H1 (cell line): ENCODE measurements around the gene UVRAG. TPM values are rescaled to one million over a fixed set of nuclear protein-coding genes. Genes with fewer than 3 reads are reported as not detected.

Experiments
- CTCF ChIA-PET: fragments of 300-600 bp; sonication (Branson Sonifier 250); formaldehyde crosslinking; loops from one replicate; lab custom pipeline; 2021; ENCODE audit not compliant: partially characterized antibody; lab: Charles Lee
- POLR2A ChIA-PET: fragments of 300-600 bp; sonication (Branson Sonifier 250); formaldehyde crosslinking; loops from one replicate; lab custom pipeline; 2021; ENCODE audit warnings: inconsistent platforms; ENCODE audit not compliant: partially characterized antibody; lab: Charles Lee
- DNase-seq, 2 experiments: peaks; one replicate each; pipeline versions ENCODE4 v3.0.0 to v3.0.0-alpha.2; 2010 to 2022; ENCODE audit warnings: low spot score in 2 of 2, low read depth in 1 of 2, mixed read lengths in 1 of 2
- FAIRE-seq: peaks from 2 replicates; lab custom pipeline; 2011; peaks lifted over from hg19 to GRCh38; lab: Jason Lieb, UNC
- H2AFZ ChIP-seq: 2 replicates; pipeline ENCODE4 v1.8.1; 2012; ENCODE audit warnings: low read length, inconsistent platforms
- H2AK5ac ChIP-seq: 2 replicates; pipeline ENCODE4 v1.6.1; 2013; ENCODE audit warnings: low read depth, low read length
- H2BK120ac ChIP-seq: replicated peaks from 2 replicates; pipeline ENCODE3; 2013; ENCODE audit warnings: low read depth, low read length, inconsistent platforms
- H2BK12ac ChIP-seq: 2 replicates; pipeline ENCODE4 v1.6.1; 2013; ENCODE audit warnings: low read depth, low read length
- H2BK15ac ChIP-seq: 2 replicates; pipeline ENCODE4 v1.6.1; 2013; ENCODE audit warnings: low read length
- H2BK20ac ChIP-seq: 2 replicates; pipeline ENCODE4 v1.6.1; 2013; ENCODE audit warnings: low read length
- H2BK5ac ChIP-seq: 2 replicates; pipeline ENCODE4 v1.6.1; 2013; ENCODE audit warnings: low read depth, low read length
- H3K14ac ChIP-seq: 2 replicates; pipeline ENCODE4 v1.6.1; 2013; ENCODE audit warnings: inconsistent platforms; ENCODE audit not compliant: insufficient read length
- H3K18ac ChIP-seq: 2 replicates; pipeline ENCODE4 v1.6.1; 2013; ENCODE audit warnings: low read length; ENCODE audit errors: extremely low read depth
- H3K23ac ChIP-seq: 2 replicates; pipeline ENCODE4 v1.6.1; 2013; ENCODE audit warnings: inconsistent platforms; ENCODE audit not compliant: insufficient read length
- H3K23me2 ChIP-seq: 2 replicates; pipeline ENCODE4 v1.6.1; 2013; ENCODE audit warnings: low read depth, low read length
- H3K27ac ChIP-seq: 2 replicates; pipeline ENCODE4 v1.6.1; 2011; ENCODE audit warnings: low read depth, low read length, inconsistent platforms
- H3K27me3 ChIP-seq, 4 experiments: replicated peaks in 1 of 4; 1 replicate in 1 of 4; 2 replicates in 3 of 4; pipeline versions ENCODE4 v1.6.1 to v1.8.1; 2011 to 2013; ENCODE audit warnings: low read length in 3 of 4, mild to moderate bottlenecking in 3 of 4, inconsistent platforms in 2 of 4, mixed read lengths in 2 of 4, moderate library complexity in 1 of 4; ENCODE audit not compliant: control insufficient read depth in 3 of 4, insufficient read depth in 3 of 4; ENCODE audit errors: extremely low read depth in 1 of 4
- H3K36me3 ChIP-seq, 4 experiments: 2 replicates each; pipeline versions ENCODE4 v1.6.1 to v1.8.1; 2011 to 2013; ENCODE audit warnings: mild to moderate bottlenecking in 4 of 4, low read length in 3 of 4, moderate library complexity in 2 of 4, control low read depth in 1 of 4, inconsistent platforms in 1 of 4; ENCODE audit not compliant: insufficient read depth in 4 of 4, control insufficient read depth in 2 of 4
- H3K4ac ChIP-seq: replicated peaks from 2 replicates; pipeline ENCODE3; 2013; ENCODE audit warnings: low read length, low read depth, mixed read lengths, inconsistent platforms; ENCODE audit not compliant: insufficient read length
- H3K4me1 ChIP-seq, 4 experiments: replicated peaks in 1 of 4; 1 replicate in 1 of 4; 2 replicates in 3 of 4; pipeline versions ENCODE4 v1.6.1 to v1.8.1; 2011 to 2013; ENCODE audit warnings: low read length in 3 of 4, inconsistent platforms in 2 of 4, mixed read lengths in 1 of 4; ENCODE audit not compliant: insufficient read depth in 4 of 4, control insufficient read depth in 3 of 4
- H3K4me2 ChIP-seq, 2 experiments: 2 replicates each; pipeline versions ENCODE4 v1.6.1 to v1.8.1; 2011 to 2013; ENCODE audit warnings: low read depth in 2 of 2, low read length in 2 of 2, control low read depth in 1 of 2, inconsistent platforms in 1 of 2, mild to moderate bottlenecking in 1 of 2; ENCODE audit not compliant: insufficient read depth in 1 of 2
- H3K4me3 ChIP-seq, 4 experiments: fragments of 200-600, 300-600 bp in 1 of 4; sonication (generic), shearing (Covaris generic), sonication (Bioruptor Twin) in 1 of 4; 2 replicates each; pipeline versions ENCODE4 v1.5.1 to v1.8.1; 2011 to 2016; ENCODE audit warnings: low read length in 4 of 4, low read depth in 3 of 4, control low read depth in 2 of 4, inconsistent platforms in 2 of 4, mild to moderate bottlenecking in 2 of 4, mixed read lengths in 1 of 4, moderate library complexity in 1 of 4; ENCODE audit not compliant: insufficient read depth in 2 of 4; ENCODE audit errors: extremely low read depth in 1 of 4
- H3K56ac ChIP-seq: replicated peaks from 2 replicates; pipeline ENCODE3; 2013; ENCODE audit warnings: low read depth, mild to moderate bottlenecking, mixed read lengths, low read length, inconsistent platforms; ENCODE audit not compliant: insufficient read length
- H3K79me1 ChIP-seq: 2 replicates; pipeline ENCODE4 v1.6.1; 2013; ENCODE audit warnings: low read depth, low read length, control low read depth
- H3K79me2 ChIP-seq, 2 experiments: 2 replicates each; pipeline versions ENCODE4 v1.6.1 to v1.8.1; 2012 to 2013; ENCODE audit warnings: low read length in 2 of 2, mild to moderate bottlenecking in 2 of 2, inconsistent platforms in 1 of 2; ENCODE audit not compliant: insufficient read depth in 2 of 2, control insufficient read depth in 1 of 2
- H3K9ac ChIP-seq, 4 experiments: replicated peaks in 1 of 4; 1 replicate in 1 of 4; 2 replicates in 3 of 4; pipeline versions ENCODE4 v1.6.1 to v1.8.1; 2011 to 2013; ENCODE audit warnings: low read depth in 3 of 4, low read length in 3 of 4, control low read depth in 2 of 4, mild to moderate bottlenecking in 2 of 4, moderate library complexity in 2 of 4, inconsistent platforms in 1 of 4; ENCODE audit errors: extremely low read depth in 1 of 4
- H3K9me3 ChIP-seq, 2 experiments: 2 replicates each; pipeline versions ENCODE4 v1.6.1 to v1.8.1; 2012 to 2013; ENCODE audit warnings: mild to moderate bottlenecking in 2 of 2, moderate library complexity in 2 of 2, control low read depth in 1 of 2, inconsistent platforms in 1 of 2, low read depth in 1 of 2, low read length in 1 of 2, mixed read lengths in 1 of 2; ENCODE audit not compliant: insufficient read depth in 2 of 2
- H4K20me1 ChIP-seq, 2 experiments: replicated peaks in 1 of 2; 2 replicates each; pipeline versions ENCODE3 to v1.8.1; 2011 to 2013; ENCODE audit warnings: inconsistent platforms in 2 of 2, low read length in 2 of 2, mild to moderate bottlenecking in 1 of 2; ENCODE audit not compliant: insufficient read depth in 2 of 2, control insufficient read depth in 1 of 2
- H4K5ac ChIP-seq: 2 replicates; pipeline ENCODE4 v1.6.1; 2013; ENCODE audit warnings: low read length, low read depth, mixed read lengths, inconsistent platforms; ENCODE audit not compliant: insufficient read length
- H4K8ac ChIP-seq: 2 replicates; pipeline ENCODE4 v1.8.0; 2013; ENCODE audit warnings: mild to moderate bottlenecking, moderate library complexity, low read length, inconsistent platforms; ENCODE audit not compliant: insufficient read depth; ENCODE audit errors: extremely low read depth
- H4K91ac ChIP-seq: replicated peaks from 2 replicates; pipeline ENCODE3; 2013; ENCODE audit warnings: low read length, mixed read lengths, inconsistent platforms; ENCODE audit not compliant: insufficient read length
- POLR2AphosphoS5 ChIP-seq: IDR thresholded peaks from 2 replicates; pipeline ENCODE4 v1.6.1; 2011; ENCODE audit warnings: low read depth, low read length
- WGBS, 2 experiments: shearing (Covaris generic) in 1 of 2; methylation state at CpG; one replicate each; pipeline versions ENCODE4 v1.1.6 to v1.1.7; 2013 to 2015; ENCODE audit warnings: low lambda C conversion rate in 2 of 2, mixed read lengths in 2 of 2, inconsistent platforms in 1 of 2, low coverage in 1 of 2, missing lambda C conversion rate in 1 of 2; ENCODE audit not compliant: insufficient replicate concordance in 2 of 2, insufficient coverage in 1 of 2, insufficient read length in 1 of 2; ENCODE audit errors: extremely low coverage in 1 of 2, missing lambda C conversion rate in 1 of 2; 5-methylcytosine and 5-hydroxymethylcytosine counted together
- polyA plus RNA-seq, 7 experiments: library from polyadenylated mRNA; depleted of rRNA in 3 of 7; stranded (reverse) in 5 of 7; unstranded in 2 of 7; fragments of >200 nt in 5 of 7; fragments of 200-250 nt in 2 of 7; gene quantifications; 1 replicate in 5 of 7; 2 replicates in 1 of 7; 4 replicates in 1 of 7; pipeline versions ENCODE4 v1.2.1 to v1.2.3, GENCODE V29; 2011 to 2013; ENCODE audit warnings: missing spikeins in 2 of 7, mixed read lengths in 2 of 7
- total RNA-seq: library from RNA; stranded (reverse); fragmentation: NEBNext Ultra II Directional; extraction: Animal tissue kit (Norgen Biotek cat#: 25700); gene quantifications from 2 replicates; pipeline ENCODE4 v1.2.1, GENCODE V29; 2021

Gene UVRAG
- total and polyA plus RNA-seq, 2 of the 8 experiments (the other 6 are each of a cell fraction or from before 2014, with no cell fraction given): 5.5 to 14.7 TPM

DNA sequence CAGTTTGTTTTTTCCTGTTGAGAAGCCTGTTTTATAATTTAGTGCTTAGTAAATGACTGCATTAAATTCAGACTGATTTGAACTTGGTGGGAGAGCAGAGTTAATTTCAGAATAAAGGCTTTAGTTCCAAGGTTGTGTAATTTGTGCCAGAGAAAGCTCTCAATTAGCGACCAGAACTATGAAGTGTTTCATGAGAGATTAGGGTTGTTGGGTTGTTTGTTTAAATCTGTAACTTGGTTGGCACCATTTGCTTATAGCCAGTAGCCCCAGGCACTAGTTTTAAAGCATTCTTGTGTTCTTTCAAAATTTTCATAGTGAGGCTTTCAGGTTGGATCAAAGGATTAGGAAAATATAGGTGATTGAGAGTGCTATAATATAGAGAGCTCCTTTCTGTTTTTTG is 25.5 kb downstream of the UVRAG start:
- Histone ChIP-seq H3K56ac (no peak overlapping the region), H3K9ac (no peak overlapping the region), H3K27me3 (no peaks in the 10 kb centered on the region), H3K4me2 (no peak overlapping the region), H4K91ac (no peak overlapping the region), H3K14ac (no peak overlapping the region), H2BK120ac (no peak overlapping the region), H3K4me3 (no peak overlapping the region), H2BK12ac (no peak overlapping the region), H3K18ac (no peak overlapping the region), H3K9me3 (no peaks in the 10 kb centered on the region), H3K4me1 (no peaks in the 10 kb centered on the region), H3K27ac (no peak overlapping the region), H3K23me2 (no peaks in the 10 kb centered on the region), H2AFZ (no peak overlapping the region), H3K79me1 (no peaks in the 10 kb centered on the region; the same call in 1 of the 2 replicates), H3K4ac (no peak overlapping the region), H2BK5ac (no peak overlapping the region), H3K36me3 (no peaks in the 10 kb centered on the region), H2BK20ac (no peak overlapping the region), H4K20me1 (no peaks in the 10 kb centered on the region), H3K23ac (no peak overlapping the region), H4K5ac (no peak overlapping the region), H2BK15ac (no peak overlapping the region), H4K8ac (no peak overlapping the region), H3K79me2 (peaks cover 0 to 14% of the 10 kb centered on the region in 2 experiments; a peak in 2 of 4 replicates), H2AK5ac (no peak overlapping the region)
- TF ChIP-seq POLR2AphosphoS5: no peak
- DNase-seq: no peak
- WGBS, 2 experiments: 84% methylated on average over 1 of the region's 1 CpG; no CpG with 5 or more reads in 1 of the 2 experiments
- FAIRE-seq: no peak
- ChIA-PET POLR2A (no interaction called here), CTCF (interaction anchor here (0.6 to 1.4 kb wide), 2 partner anchors 17 to 28 kb away, joined by 3 read pairs; no protein-coding TSS in a partner anchor)
